ENCODE results near the gene CGREF1.

DNA sequence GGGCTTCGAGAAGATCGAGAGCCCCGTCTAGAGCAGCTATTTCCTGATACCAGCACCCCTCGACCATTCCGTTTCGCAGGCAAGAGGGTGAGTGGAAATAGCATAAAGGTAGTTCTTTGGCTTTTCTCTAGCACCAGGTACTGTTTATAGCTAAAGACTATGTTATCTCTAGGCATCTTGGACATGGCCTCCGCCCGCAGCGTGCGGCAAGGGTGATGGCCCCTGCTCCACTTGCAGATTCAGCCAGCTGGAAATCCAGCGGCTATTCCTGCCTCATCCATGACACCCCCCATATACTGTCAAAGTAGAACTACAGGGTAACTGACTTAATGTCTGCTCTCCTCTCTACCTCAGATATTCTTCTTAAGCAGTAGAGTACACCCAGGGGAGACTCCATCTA lies 64.2 kb downstream of the CGREF1 start:
- TF ChIP-seq, protein P1, sequence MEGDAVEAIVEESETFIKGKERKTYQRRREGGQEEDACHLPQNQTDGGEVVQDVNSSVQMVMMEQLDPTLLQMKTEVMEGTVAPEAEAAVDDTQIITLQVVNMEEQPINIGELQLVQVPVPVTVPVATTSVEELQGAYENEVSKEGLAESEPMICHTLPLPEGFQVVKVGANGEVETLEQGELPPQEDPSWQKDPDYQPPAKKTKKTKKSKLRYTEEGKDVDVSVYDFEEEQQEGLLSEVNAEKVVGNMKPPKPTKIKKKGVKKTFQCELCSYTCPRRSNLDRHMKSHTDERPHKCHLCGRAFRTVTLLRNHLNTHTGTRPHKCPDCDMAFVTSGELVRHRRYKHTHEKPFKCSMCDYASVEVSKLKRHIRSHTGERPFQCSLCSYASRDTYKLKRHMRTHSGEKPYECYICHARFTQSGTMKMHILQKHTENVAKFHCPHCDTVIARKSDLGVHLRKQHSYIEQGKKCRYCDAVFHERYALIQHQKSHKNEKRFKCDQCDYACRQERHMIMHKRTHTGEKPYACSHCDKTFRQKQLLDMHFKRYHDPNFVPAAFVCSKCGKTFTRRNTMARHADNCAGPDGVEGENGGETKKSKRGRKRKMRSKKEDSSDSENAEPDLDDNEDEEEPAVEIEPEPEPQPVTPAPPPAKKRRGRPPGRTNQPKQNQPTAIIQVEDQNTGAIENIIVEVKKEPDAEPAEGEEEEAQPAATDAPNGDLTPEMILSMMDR (IDR thresholded peaks at IDR 0.05), result no peak
- TF ChIP-seq POLR2A (IDR thresholded peaks at IDR 0.05), result no peak
